ENCODE data around the gene VSTM4. TPM values are rescaled to one million over a fixed set of nuclear protein-coding genes. Genes with fewer than 3 reads are reported as not detected.

Gene VSTM4, protein sequence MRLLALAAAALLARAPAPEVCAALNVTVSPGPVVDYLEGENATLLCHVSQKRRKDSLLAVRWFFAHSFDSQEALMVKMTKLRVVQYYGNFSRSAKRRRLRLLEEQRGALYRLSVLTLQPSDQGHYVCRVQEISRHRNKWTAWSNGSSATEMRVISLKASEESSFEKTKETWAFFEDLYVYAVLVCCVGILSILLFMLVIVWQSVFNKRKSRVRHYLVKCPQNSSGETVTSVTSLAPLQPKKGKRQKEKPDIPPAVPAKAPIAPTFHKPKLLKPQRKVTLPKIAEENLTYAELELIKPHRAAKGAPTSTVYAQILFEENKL
- 0.23 and 0.29 TPM in 2 replicates for total RNA-seq (2014; rRNA removed; shearing (Covaris generic))

DNA sequence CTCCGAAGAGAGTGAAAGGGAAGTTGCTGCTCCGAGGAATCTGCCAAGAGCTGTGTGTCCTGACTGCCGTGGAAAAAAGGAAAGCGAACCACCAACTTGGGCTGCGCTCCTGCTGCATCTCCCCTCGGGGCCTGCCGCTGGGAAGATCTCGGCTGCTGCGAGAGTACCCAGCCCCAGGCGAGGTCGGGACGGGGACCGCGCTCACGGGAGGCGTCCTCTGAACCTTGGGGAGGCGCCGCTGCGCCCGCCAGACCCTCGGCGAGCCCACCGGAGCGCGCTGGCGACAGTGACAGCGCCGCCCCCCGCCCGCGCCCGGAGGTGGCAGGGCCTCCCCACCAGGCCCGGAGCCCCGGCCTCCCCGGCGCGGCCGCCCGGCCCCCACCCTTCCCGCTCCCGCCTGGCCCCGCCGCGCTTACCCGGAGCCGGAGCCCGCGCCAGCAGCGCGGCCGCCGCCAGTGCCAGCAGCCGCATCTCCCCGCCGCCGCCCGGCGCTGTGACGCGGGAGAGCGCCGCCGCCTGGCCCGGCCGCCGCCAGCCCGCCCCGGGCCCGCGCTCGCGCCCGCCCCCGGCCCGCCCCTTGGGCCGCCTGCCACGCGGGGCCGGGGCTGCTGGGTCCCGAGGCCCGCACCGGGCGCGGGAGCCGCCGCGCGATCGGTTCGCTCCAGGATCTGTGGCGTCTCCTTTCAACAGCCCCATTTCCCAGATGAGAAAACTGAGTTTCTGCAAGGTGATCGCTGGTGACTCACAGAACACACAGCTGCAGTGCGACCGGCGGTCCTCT lies at the start of gene VSTM4:
TSS of gene VSTM4 (minus strand) at position 508 of the 781 bp plus-strand sequence. CDS start at position 471, 37 bp downstream.
- no peak for DNase-seq (ENCODE audit: low spot score)

DNA sequence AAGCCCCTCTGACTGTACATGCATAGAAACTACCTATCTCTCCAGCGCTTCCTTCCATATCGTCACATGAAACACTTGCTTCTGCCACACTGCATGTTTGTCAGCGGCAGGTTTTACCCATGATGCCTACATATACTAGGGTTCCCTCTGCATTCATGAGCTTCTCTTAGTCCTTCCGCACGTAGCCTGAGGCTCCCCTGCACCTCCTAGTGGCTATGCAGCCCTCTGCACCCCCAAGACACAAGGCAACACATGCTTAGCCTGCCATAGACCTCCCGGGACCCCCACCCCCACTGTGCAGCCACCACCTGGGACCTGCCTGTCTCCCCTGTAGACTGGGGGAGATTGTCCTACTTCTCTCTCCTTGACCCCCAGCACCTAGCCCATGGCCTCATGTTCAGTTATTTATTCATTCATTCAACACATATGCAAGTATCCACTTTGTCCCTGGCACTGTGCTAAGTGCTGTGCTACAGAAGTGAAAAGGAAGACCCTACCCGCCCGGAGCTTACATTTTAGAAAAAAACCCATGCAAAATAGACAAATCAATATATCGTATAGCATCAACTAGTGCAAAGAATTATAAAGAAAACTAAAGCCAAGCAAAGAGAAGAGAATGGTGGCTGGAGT lies 49.4 kb upstream of the VSTM4 start:
- DNase-seq (ENCODE audit: low spot score): no peak

DNA sequence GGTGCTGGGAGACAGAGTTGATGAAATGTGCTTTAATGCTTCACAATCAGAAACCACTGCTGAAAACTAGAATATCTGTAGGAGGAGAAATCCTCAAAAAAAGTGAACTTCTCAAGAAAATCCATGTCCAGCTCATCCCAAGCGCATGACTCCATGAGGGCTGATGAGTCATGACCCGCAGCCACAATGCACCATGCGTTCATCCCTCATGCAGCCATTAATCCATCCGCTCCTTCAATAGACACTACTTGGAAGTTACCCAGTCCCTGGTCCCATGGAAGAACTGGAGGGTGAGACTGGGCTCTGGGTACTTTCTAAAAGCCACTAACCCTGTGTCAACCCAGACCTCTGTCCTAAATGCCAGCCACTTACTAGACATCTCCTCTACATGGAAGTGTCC lies 48.4 kb upstream of the VSTM4 start:
- DNase-seq (ENCODE audit: low spot score): no peak

DNA sequence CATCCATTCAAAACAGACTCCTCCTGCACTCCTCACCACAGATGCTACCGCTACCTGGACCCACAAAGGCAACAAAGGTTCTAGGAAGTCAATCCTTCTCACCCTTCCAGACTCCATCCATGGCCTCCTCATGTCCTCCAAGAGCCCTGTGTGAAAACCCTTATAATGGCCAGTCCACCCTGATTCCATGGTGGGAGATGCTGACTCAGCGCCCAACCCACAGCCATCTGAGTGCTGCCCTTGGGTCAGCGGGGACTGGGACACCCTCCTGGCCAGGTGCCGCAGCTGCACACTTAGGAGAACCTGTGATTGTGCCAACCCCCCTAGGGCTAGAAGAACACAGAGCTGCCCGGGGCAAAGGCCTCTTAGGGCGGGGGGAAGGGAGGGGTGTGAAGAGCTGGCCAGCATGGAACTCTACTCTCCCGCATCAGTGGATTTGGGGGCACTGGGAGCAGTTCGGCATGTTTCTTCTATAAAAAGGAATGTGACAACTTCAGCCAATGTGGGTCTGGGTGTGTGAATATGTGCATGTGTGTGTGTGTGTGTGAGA lies 47.5 kb upstream of the VSTM4 start:
- DNase-seq (ENCODE audit: low spot score): no peak

DNA sequence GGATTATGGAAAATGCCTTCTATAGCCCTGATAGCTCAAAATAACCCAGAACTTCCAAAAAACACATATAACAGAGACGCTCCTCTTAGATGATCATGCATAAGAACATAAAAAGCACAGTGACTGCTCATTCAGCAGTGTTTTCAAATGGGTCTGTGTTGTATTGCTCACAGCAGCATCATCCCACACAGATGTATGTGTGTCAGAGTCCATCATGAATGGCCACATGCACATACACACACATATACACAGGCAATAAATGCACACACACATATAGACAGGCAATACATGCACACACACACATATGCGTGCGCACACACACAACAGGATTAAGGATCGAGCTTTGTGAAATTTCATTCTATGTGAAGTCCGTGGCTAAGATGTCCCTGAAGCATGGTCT lies 46.7 kb upstream of the VSTM4 start:
- no peak for DNase-seq (ENCODE audit: low spot score)

DNA sequence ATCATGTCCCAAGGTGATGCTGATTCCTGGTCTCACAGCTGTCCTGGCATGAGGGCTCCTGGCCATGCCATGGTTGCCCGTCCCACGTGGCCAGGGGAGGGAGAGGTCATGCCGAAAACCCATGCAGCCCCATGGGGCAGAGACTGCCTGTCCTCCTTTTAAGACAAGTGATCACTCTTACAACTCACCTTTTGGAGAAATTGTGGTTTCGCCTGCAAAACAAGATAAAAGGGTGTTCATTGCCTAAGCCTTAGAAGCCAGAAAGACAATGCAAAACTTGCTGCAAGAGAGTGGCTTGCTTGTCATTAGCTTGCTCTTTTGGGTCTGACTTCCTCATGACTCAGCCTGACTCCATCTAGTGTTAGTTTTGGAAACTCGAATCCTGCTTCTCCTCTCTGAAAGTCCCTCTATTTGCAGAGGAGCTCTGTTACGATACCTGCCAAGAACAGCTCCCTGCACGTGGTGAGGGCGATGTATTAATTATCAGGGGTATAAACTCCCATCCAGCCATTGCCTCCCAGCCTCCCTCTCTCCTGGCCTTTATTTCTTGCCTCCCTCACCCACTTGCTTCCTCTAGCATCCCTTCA lies 46.2 kb upstream of the VSTM4 start:
- no peak for DNase-seq (ENCODE audit: low spot score)

DNA sequence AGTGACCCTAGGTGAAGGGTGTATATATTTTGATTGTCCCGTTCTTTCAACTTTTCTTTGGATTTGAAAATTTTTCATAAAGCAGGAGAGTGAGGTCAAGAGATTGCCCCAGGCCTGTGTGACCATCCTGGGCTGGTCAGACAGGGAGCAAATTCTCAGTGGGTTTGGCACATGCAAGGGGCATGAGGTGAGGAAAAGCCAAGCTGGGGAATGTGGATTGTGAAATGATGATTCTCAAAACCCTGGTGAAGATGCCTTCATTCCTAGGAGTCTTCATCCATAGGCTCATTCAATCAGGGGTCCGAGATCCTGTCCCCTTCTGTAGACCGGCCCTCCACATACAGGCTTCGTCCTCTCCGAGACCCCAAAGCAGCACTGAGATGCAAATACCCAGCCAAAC lies 45.5 kb upstream of the VSTM4 start:
- no peak for DNase-seq (ENCODE audit: low spot score)

DNA sequence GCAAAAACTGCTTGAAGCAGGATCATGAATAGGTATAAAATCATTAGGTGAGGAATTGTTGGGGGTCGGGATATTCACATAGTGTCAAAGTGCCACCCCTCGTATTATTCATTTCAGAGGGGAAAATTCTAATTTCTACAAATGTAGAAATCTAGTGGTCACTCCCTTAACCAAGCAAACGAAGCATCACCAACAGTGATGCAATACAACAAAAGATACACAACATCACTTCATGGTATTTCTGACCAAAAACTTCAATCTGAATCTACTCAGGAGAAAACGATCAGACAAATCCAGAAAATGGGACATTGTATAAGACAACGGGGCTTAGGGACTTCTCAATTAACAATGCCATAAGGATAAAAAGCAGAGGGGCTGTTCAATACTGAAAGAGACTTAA lies 44.8 kb upstream of the VSTM4 start:
- no peak for DNase-seq (ENCODE audit: low spot score)

DNA sequence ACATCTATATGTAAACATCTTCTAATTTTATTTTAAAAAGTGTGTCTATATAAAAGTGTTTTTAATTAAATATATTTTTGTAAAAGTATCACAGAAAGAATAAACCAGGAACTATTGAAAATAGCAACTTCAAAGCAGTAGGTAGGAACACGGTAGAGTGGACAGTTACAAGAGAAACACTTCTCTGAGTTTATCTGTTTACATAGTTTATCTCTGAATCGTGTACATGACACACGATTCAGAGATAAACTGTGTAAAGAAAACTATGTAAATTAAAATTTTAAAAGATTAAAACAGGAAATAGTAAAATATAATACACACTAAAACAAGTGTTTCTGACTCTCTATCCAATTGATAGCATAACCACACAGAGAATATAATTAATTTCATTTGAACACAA lies 43.6 kb upstream of the VSTM4 start:
- DNase-seq (ENCODE audit: low spot score): no peak

DNA sequence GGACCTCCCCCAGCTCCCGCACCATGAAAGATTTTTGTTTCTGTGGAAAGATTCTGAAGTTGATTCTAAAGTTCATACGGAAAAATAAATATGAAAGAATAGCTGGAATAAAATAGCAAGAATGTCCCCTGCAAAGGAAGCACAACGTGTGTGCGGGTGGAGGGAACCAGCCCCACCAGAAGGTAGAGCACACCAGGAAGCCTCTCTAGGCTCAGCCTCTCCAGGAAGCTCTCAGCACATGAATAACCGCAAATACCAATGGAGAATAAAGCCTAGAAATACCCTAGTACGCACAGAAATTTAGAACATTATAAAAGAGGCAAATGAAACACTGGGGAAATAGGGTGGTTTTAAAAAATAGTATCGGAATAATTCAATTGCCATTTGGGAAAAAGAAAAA lies 43.1 kb upstream of the VSTM4 start:
- no peak for DNase-seq (ENCODE audit: low spot score)

DNA sequence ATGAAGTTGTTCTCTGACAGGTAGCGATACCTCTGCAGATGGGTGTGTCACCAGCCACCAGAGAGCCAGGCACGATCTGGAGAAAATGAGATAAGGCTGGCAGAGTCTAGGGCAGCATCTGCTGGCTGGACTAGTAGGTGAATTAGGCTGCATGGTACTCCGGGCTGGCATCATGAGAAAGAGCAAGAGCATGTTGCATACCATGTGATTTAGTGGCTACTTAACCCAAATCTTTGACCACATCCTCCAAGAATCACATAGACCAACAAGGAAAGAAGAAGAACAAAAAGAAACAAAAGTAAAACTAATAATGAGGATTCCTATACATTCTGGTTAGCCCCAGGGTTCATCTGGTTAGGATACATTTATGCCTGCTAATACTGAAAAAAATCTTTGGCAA lies 41.9 kb upstream of the VSTM4 start:
- DNase-seq (ENCODE audit: low spot score): no peak

DNA sequence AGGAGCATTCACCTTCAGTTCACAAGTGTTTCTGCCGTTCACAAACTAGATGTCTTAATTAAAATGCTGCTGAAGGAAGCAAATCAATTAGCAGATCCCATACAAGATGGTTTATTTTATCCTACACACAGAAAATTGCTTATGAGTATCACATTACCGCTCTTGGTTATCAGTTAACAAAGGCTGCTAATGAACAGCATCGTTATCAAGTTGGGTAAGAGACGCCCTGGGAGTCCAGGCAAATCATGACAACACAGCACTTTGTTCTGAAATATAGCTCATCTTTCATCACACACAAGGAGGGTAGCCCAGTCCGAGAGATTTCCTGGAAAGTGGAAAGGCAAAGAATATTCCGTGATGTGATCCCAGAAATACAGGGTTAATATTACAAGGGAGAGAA lies 39.3 kb upstream of the VSTM4 start:
- DNase-seq (ENCODE audit: low spot score): no peak

DNA sequence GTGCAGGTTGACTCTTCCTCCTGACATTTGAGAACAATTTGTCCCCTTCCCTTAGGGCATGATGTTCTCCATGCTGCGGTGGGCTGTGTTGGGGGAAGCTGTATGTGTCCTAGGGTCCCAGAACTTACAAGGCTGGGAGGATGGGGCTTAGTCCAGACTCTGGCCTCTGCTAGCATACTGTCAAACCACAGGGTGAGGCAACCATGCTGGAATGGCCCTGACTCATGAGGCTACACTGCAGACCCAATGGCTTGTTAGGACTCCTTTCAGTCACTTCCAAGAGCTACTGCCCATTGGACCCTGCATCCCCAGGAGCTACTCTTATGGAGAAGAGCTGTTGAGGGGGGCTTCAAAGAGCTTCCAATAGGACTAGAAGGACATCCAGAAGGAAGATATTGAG lies 38.6 kb upstream of the VSTM4 start:
- DNase-seq (ENCODE audit: low spot score): no peak

DNA sequence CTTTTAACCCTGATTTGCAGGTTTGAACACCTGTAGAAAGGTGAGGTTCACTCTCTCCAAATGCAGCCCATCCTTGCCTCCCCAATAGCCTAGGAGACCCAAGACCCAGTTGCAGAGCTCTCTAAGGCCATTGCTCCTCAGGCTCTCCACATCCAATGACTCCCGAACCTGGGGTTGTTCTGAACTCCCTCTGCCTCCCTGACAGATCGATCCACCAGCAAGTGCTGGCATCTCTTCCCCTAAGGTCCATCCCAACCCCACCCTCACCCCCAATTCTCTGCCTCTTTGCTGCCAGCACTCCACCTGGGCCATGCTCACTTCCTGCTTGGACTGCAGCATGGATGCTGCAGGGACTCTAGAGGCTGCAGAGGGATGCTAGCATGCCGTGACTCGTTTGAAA lies 37.8 kb upstream of the VSTM4 start:
- DNase-seq (ENCODE audit: low spot score): no peak

DNA sequence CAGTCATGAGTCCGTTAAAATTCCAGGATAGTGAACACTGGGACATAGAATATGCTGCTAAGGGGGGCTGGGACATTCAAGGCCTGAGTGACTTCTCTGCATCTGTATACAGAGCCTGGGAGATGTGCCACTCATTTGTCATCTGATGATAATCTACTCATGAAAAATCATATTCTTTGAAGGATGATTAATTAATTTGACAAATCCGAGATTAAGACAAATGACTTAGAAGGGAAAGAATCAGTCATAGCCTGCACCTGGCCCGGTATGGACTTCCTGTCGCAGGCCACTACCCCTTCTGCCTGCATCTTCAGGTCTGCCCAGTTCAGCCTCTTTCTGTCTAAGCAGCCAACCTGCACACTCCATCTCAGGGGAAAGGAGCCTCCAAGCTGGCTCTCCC lies 37.3 kb upstream of the VSTM4 start:
- no peak for DNase-seq (ENCODE audit: low spot score)

DNA sequence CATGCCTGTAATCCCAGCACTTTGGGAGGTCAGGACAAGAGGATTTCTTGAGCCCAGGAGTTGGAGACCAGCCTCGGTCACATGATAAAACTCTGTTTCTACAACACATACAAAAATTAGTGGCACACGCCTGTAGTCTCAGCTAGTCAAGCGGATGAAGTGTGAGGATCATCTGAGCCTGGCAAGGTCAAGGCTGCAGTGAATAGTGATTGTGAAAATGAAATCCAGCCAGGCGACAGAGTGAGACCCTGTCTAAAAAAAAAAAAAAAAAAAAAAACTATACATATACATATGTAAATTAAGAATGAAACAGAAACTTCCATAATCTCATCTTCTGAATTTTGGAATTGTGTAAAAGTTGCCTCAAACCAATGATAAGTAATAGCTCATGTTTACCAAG lies 36.7 kb upstream of the VSTM4 start:
- DNase-seq (ENCODE audit: low spot score): no peak

DNA sequence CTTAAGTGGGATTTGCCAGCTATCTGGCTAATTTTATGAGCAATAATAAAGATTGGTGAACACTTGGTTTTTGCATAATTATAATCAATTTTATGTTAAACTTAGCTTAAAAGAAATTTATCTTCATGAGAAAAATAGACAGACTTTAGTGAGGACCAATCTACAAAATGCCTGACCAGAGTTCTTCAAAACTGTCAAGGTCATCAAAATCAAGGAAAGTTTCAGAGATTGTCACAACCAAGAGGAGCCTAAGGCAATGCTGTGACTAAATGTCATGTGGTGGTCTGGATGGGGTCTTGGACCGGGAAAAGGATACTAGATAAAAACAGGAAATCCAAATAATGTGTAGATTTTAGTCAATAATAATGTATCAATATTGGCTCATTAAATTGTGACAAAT lies 36.2 kb upstream of the VSTM4 start:
- DNase-seq (ENCODE audit: low spot score): no peak

DNA sequence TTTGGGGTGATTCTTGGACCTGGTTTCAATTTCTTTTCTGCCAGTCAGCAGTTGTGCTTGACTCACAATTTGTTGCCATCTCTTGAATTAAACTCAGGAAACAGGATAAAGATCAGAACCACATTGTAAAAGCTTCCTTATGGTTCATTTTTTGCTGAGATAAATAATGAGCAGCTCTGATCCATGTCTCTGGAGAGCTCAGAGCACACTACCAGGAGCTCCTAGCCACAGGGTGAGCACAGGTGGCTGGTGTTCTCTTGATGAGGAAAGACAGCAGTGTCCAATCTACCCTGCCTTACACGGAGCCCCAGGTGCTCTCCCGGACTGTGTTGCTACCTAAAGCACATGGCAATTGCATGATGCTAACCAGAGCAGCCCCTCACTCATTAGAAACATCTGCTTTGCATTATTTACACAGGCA lies 35.7 kb upstream of the VSTM4 start:
- DNase-seq (ENCODE audit: low spot score): no peak

DNA sequence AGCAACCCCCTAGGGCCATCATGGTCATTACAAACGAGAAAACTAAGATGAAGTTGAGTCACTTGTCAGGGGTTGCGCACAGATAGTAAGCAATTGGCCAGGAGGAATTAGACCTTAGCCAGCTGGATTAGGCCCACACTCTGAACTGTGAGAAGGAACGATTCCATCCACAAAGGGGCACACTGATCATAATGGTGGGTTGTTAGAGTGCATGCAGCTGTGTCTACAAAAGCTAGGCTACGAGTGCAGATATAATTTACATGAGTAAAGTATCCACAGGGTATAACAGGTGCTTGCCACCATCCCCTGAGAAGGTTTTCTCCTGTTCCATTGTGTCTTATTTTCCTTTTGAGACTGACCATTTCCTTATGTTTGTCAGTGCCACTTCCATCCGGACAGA lies 35.1 kb upstream of the VSTM4 start:
- DNase-seq (ENCODE audit: low spot score): no peak

DNA sequence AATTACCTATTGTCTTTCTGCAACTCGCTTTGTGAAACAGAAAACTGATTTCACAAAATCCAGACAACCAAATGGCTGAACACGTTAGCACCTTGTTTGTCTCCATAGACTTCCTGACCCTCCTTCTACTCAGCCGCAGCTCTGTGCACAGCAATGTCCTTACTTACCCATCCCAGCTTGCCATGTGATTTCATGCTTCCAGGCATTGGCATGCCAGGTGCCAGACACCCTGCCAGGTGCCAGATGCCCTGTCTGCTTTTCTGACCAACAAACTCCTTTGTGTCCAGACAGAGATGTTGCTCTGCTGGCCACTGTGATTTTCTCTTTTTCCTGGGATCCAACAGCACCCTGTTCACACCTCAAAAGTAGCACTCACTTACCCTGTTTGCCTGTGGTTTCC lies 34.6 kb upstream of the VSTM4 start:
- DNase-seq (ENCODE audit: low spot score): no peak

DNA sequence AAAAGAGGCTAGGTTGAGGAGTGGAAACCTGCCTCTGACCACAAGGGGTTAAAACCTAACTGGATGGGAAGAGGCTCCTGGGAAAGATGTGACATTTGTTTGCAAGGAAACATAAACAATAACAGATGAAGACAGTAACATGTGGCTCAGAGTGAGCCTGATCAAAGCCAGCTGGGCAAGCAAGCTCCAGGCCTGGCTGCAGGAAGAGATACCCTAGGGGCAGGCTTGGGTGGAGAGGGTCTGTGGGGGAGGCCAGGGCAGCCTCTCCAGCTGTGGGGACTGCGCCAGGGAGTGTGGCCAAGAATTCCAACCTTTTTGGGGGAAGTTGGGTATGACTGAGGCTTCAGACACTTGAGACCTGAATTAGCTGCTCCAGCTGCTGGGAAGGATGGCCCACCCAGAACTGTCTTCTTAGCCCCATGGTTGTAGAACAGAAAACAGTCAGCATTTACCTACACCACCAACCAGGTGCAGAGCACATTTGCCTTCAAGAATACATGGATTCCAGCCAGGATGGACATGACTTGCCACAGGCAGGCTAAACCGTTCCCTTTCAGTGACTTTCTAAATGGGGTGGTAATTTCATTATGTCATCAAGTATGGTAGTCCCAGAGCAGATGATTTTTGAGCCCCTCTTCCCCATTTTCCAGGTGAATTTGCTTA lies 28.9 kb upstream of the VSTM4 start:
- no peak for DNase-seq (ENCODE audit: low spot score)

DNA sequence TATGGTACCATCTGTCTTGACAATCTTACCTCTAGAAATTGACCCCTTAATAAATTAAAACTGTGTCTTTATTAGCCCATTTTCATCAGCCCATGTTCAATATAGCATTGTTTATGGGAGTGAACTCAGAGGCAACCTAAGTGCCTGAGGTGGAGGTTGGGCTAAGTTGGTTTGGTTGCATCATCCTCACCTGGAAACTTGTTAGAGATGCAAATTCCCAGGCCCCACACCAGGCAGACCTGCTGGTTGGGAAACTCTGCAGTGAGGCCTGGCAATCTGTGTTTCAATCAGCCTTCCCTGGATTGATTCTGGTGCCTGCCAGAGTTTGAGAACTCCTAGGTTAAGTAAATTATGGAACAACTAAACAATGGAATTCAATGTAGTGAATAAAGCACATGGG lies 27.9 kb upstream of the VSTM4 start:
- no peak for DNase-seq (ENCODE audit: low spot score)

Measured in H4 (cell line).